Measurements from ENCODE around the gene PRR22.

Gene PRR22

DNA sequence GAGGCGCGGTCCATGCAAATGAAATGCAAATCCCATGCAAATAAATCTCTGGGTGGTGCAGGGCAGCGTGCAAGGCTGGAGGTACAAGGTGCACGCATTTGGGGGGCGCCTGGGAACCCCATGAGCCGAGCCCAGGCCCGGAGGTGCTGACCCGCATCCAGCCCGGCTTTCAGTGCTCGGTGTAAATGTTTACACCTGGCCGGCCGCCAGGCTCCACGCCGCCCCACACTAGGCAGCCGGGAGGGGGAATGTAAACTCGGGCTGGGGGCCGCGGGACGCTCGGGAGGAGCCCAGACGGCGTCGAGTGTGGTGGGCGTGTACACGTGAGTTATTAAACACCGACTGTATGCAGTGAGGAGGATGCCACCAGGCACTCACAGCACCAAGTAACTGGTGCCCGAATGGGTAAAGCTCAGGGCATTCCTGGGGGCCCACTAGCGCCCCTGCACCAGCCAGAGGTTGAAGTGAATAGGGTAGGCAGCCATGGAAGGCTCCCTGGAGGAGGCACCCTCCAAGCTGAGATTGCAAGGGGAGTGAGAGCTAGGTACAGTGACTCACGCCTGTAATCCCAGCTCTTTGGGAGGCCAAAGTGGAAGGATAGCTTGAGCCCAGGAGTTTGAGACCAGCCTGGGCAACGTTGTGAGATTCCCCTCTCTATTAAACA is 37.8 kb upstream of the PRR22 start:
- H3K27ac ChIP-seq, result no peak overlapping the region
- TF ChIP-seq CTCF (conservative IDR thresholded peaks at IDR 0.05) (no peak), ZFX (IDR thresholded peaks at IDR 0.05) (no peak)

GRCh38 chr19:5821521-5822180 is 37.1 kb upstream of the PRR22 start:
- no peak overlapping the region for H3K27ac ChIP-seq
- TF ChIP-seq CTCF (conservative IDR thresholded peaks at IDR 0.05), result no peak
- TF ChIP-seq ZFX (IDR thresholded peaks at IDR 0.05), result no peak

- no peak for TF ChIP-seq ZFX (IDR thresholded peaks at IDR 0.05)
- no peak for TF ChIP-seq CTCF (conservative IDR thresholded peaks at IDR 0.05)
- H3K27ac ChIP-seq, result no peak overlapping the region
Observed at GRCh38 chr19:5820785-5821184, 36.2 kb upstream of the PRR22 start.

DNA sequence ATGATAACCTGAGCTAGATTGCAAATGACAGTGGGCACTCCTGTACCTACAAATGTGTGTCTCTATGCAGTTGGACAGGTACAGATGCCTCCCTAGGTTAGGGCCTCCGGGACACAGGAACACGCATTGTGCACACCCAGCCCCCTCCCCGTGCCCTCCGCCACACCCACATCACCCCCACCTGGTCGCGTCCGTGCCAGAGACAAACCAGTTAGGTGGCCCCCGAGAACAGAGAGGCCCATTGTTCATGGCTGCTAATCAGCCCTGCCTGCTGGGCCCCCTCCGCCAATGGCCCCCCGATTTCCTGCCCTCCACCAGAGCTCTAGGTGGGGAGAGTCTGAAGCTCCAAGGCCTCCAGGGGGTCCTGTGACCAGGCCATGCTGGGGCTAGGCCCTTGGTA is 34.0 kb upstream of the PRR22 start:
- TF ChIP-seq CTCF (conservative IDR thresholded peaks at IDR 0.05) (no peak), ZFX (IDR thresholded peaks at IDR 0.05) (no peak)
- no peak overlapping the region for H3K27ac ChIP-seq

- no peak for TF ChIP-seq CTCF (conservative IDR thresholded peaks at IDR 0.05)
- no peak for TF ChIP-seq ZFX (IDR thresholded peaks at IDR 0.05)
- no peak overlapping the region for H3K27ac ChIP-seq
Observed at GRCh38 chr19:5817218-5817617, 32.7 kb upstream of the PRR22 start.

GRCh38 chr19:5814852-5815246 is 30.3 kb upstream of the PRR22 start:
- TF ChIP-seq ZFX (IDR thresholded peaks at IDR 0.05), result no peak
- no peak for TF ChIP-seq CTCF (conservative IDR thresholded peaks at IDR 0.05)
- H3K27ac ChIP-seq, result no peak overlapping the region

DNA sequence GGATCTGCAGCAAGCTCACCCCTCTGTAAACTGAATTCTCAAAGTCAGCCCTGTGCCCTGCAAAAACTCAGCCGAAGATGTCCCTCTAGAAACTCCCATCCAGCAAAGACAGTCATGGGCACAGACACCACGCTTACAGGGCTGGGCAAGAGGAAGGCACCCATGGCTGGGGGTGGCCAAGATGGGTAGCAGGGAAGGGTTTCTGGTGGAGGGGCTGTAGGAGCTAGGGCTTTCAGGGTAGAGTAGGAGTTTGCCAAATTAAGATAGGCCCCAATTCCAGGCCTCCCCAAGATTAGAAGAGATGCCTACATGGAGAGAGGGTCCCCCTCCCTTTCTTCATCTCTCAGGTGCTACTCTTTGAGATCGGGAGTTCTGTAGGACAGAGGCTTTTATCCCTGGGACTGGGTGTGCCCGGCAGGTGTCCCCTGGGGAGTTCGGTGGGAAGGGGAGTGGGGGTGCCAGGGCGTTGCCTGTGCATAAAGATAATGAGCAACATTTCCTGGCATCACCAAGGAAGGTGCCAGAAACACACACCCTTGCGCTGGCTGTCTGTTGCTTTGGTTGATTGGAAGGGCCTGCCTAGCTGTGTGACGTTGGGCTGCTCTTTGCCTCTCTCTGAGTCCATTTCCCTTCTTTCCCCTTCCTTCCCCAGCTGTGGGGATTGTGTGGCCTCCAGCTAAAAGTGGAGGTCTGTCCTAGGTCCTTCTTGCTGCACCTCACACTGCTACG is 29.7 kb upstream of the PRR22 start:
- no peak overlapping the region for H3K27ac ChIP-seq
- TF ChIP-seq CTCF (conservative IDR thresholded peaks at IDR 0.05) (no peak), ZFX (IDR thresholded peaks at IDR 0.05) (no peak)
